ENCODE measurements around the gene PLEKHH1.

Gene PLEKHH1

GRCh38 chr14:67638642-67639041 is 105.6 kb downstream of the PLEKHH1 start:
- no peak for DNase-seq
